Measurements from ENCODE around the gene MCUB. TPM values are rescaled to one million over a fixed set of nuclear protein-coding genes. Genes with fewer than 3 reads are reported as not detected.

MCUB gene
- total RNA-seq, 1 experiment from 2014 or later: 18.6 TPM

DNA sequence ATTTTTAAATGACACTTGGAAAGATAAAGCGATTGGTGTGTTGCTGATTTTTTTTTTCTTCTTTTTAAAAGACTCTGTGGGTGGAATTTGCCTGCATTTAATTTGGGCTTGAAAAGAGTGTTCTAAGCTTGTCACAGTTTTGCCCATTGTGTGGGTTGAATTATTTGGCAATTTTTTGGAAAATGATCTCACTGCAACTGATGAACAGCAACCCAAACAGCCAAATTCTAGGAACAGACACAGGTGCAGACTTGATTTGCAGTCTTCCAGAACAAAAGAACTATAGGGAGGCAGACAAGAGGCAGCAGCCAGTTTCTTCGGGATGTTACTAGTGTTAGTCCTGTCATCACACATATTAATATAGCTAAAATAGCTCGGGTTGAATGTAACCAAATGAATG is 102.7 kb downstream of the MCUB start (continued):
- TF ChIP-seq, protein P1, sequence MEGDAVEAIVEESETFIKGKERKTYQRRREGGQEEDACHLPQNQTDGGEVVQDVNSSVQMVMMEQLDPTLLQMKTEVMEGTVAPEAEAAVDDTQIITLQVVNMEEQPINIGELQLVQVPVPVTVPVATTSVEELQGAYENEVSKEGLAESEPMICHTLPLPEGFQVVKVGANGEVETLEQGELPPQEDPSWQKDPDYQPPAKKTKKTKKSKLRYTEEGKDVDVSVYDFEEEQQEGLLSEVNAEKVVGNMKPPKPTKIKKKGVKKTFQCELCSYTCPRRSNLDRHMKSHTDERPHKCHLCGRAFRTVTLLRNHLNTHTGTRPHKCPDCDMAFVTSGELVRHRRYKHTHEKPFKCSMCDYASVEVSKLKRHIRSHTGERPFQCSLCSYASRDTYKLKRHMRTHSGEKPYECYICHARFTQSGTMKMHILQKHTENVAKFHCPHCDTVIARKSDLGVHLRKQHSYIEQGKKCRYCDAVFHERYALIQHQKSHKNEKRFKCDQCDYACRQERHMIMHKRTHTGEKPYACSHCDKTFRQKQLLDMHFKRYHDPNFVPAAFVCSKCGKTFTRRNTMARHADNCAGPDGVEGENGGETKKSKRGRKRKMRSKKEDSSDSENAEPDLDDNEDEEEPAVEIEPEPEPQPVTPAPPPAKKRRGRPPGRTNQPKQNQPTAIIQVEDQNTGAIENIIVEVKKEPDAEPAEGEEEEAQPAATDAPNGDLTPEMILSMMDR (IDR thresholded peaks at IDR 0.05 in 2 of 3, conservative IDR thresholded peaks at IDR 0.05 in 1 of 3; ENCODE audit: borderline replicate concordance in 1 of 3, insufficient read depth in 1 of 3, low read depth in 2 of 3, low read length in 2 of 3): no peak
- no peak for TF ChIP-seq CBX3 (IDR thresholded peaks at IDR 0.05; ENCODE audit: low read depth)

- Histone ChIP-seq H3K9me2 (ENCODE audit: insufficient read depth) (no peaks in the 10 kb centered on the region), H3K4me1 (ENCODE audit: control insufficient read depth in 1 of 2, insufficient read depth in 2 of 2, low read length in 2 of 2) (no peaks in the 10 kb centered on the region), H2AFZ (ENCODE audit: low read depth, low read length, poor library complexity, severe bottlenecking) (no peak overlapping the region), H4K20me1 (ENCODE audit: insufficient read depth) (no peaks in the 10 kb centered on the region), H3K27ac (ENCODE audit: low read depth, low read length) (no peak overlapping the region), H3K4me3 (replicated peaks in 1 of 2; ENCODE audit: low read depth in 1 of 2, low read length in 2 of 2) (no peak overlapping the region), H3K9me3 (ENCODE audit: control insufficient read depth in 1 of 2, insufficient read depth in 1 of 2, low read depth in 1 of 2, low read length in 2 of 2) (no peaks in the 10 kb centered on the region), H3K27me3 (ENCODE audit: insufficient read depth, low read length) (no peaks in the 10 kb centered on the region), H3K36me3 (ENCODE audit: control insufficient read depth in 1 of 2, insufficient read depth in 2 of 2, low read length in 2 of 2) (no peaks in the 10 kb centered on the region), H3K9ac (ENCODE audit: low read length) (no peak overlapping the region), H3K79me2 (ENCODE audit: insufficient read depth, low read length) (no peaks in the 10 kb centered on the region), H3K4me2 (ENCODE audit: low read length) (no peak overlapping the region)
- DNase-seq (ENCODE audit: low read depth, low spot score) (no peak), ATAC-seq (no peak)
- no peak for TF ChIP-seq POLR2A (IDR thresholded peaks at IDR 0.05; ENCODE audit: borderline replicate concordance, extremely low read depth, insufficient read depth, insufficient read length)
- no peak for TF ChIP-seq REST (IDR thresholded peaks at IDR 0.05; ENCODE audit: low read depth)
- TF ChIP-seq EZH2 (IDR thresholded peaks at IDR 0.05): no peak
- TF ChIP-seq EZH2phosphoT487 (IDR thresholded peaks at IDR 0.05; ENCODE audit: borderline replicate concordance): no peak
- TF ChIP-seq SIN3A (IDR thresholded peaks at IDR 0.05; ENCODE audit: low read depth): no peak
- TF ChIP-seq ZFX (IDR thresholded peaks at IDR 0.05): no peak
- BruUV-seq (replicated peaks): no TSS peak
- CTCF ChIA-PET: no interaction called here
- intact Hi-C loops (cut with micrococcal nuclease): no loop called here
- RAD21 ChIA-PET (ENCODE audit: low non-redundant PET in 1 of 2, low total read pairs in 2 of 2, uncharacterized antibody in 2 of 2, unreplicated experiment in 2 of 2): no interaction called here
- POLR2A ChIA-PET: no interaction called here
Measured at GRCh38 chr4:109665783-109666485, 105.9 kb downstream of the MCUB start.
